Glomerular visceral epithelial cell (primary cell): ENCODE measurements around the gene OR11H7.
"Not testable (repeated sequence)": the region's sequence is repeated elsewhere in the genome, so short reads cannot be mapped to it uniquely, and the experiment has no call there.

Experiments used
- DNase-seq: peaks from one replicate; pipeline ENCODE4 v3.0.0-alpha.2; 2016; ENCODE audit errors: extremely low spot score

OR11H7 gene

DNA sequence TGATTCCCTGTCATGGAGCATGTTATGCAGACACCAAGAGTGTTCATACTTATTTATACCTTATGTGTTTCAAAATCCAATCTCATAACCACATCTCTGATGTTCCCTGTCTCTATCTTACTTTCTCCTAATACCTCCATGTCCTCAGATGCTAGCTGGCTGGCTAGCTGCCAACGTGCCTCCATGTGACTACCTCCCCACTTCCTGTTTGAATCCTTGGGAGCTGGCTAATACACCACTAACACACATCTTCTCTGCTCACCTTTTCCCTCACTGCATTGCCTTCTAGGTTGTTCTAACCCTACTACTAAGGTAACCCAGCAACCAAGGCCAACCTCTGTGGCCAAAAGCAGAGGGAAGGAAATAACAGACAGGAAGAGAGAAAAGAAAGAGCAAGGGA, 49.6 kb downstream of the OR11H7 start:
- DNase-seq = peak; percentile 41

DNA sequence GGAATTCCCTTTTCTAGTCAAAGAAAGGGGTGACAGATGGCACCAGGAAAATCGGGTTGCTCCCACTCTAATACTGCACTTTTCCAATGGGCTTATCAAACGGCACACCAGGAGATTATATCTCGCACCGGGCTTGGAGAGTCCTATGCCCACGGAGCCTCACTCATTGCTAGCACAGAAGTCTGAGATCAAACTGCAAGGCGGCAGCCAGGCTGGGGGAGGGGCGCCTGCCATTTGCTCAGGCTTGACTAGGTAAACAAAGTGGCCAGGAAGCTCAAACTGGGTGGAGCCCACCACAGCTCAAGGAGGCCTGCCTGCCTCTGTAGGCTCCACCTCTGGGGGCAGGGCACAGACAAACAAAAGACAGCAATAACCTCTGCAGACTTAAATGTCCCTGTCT, 51.5 kb downstream of the OR11H7 start:
- DNase-seq = not testable (repeated sequence)
